ENCODE results near the gene CCN2.

DNA sequence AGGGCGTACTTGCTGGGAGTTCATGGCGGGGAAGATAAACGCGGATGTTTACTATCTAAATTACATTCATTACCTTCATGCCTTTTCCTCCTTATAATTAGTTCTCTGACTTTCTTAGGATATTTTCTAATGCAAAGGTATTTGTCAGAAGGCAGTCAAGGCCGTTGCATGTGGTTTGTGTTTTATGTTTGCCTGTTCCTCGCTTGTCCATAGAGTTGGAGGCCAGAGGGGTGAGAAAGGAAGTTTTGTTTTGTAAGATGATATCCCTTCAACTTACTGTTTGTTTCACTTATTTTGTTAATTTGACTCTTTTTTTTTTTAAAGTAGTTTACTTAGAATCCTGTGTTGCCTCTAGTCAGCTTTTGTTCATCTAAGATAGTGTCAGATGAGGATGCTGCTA is 4.0 kb upstream of the CCN2 start:
- TF ChIP-seq, protein P1, sequence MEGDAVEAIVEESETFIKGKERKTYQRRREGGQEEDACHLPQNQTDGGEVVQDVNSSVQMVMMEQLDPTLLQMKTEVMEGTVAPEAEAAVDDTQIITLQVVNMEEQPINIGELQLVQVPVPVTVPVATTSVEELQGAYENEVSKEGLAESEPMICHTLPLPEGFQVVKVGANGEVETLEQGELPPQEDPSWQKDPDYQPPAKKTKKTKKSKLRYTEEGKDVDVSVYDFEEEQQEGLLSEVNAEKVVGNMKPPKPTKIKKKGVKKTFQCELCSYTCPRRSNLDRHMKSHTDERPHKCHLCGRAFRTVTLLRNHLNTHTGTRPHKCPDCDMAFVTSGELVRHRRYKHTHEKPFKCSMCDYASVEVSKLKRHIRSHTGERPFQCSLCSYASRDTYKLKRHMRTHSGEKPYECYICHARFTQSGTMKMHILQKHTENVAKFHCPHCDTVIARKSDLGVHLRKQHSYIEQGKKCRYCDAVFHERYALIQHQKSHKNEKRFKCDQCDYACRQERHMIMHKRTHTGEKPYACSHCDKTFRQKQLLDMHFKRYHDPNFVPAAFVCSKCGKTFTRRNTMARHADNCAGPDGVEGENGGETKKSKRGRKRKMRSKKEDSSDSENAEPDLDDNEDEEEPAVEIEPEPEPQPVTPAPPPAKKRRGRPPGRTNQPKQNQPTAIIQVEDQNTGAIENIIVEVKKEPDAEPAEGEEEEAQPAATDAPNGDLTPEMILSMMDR (IDR thresholded peaks at IDR 0.05) = no peak
- TF ChIP-seq EZH2 (IDR thresholded peaks at IDR 0.05) = no peak
